G401 (cell line): ENCODE data around the gene PROZ. TPM values are rescaled to one million over a fixed set of nuclear protein-coding genes. Genes with fewer than 3 reads are reported as not detected.

Source experiments
- DNase-seq: peaks from one replicate; pipeline ENCODE4 v3.0.0-alpha.2; 2015; ENCODE audit warnings: low spot score
- in situ Hi-C: cut with HindIII; loops from 2 replicates; pipeline ENCODE4 v1.10.0; 2016; ENCODE audit warnings: low sequenced_read_pairs, mixed read lengths
- total RNA-seq: library from RNA; depleted of rRNA; stranded (reverse); fragments of >200 nt; shearing (Covaris generic); gene quantifications from 2 replicates; pipeline ENCODE4 v1.2.3, GENCODE V29; 2014; rRNA removed

The PROZ gene
- total RNA-seq, 1 experiment from 2014 or later, result not detected

DNA sequence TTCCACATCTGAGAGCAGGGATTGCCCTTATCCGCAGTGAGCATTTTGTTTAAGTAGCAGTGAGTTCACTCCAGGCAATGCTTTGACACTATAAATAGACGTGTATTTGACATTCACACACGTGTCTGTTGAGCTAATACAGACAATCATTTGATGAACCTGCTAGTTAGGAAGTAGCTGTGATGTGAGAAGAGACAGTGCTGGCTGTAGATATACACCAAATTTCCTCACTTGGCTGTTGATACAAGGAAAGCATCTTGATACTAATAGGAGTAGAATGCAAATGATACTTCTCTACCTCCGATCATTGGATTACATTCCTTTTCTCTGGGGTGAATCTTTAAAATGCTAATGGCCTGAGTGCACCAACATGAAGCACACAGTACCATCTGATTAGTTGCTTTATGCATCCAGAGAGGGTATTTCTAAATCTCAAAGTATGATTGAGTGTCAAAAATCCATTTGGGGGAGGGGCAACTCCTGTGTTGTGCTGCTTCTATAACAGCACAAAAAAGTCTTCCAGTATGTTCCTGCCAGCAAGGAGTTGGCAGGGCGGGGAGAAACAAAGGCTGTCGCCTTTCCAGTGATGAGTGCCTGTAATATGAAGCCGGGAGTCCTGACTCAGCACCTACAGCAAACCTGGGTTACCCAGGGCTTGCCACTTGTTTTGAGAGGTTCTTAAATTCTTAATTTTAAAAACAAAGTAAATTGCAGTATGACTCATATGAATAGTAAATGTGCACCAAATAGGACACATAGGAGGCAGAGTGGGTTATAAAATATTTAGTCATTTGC is 58.0 kb downstream of the PROZ start:
- in situ Hi-C loops, result no loop called here
- DNase-seq, result peak; percentile 60

DNA sequence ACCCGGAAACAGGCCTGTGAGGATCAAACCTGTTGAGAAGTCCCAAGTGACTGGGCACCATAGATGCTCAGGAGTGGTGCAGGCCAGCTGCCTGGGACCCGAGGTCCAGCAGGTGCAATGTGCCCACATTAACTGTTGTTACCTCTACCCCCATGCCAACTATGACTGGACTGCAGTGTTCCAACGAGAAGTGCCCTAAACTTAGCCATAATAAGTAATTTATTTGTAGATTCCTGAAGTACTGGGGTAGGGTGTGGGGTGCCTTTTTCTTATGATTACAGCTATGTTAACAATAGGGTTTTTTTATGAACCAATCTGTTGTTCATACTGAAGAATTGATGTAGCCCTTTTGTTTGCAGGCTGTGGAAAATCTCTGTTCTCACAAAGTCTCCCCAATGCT is 60.1 kb downstream of the PROZ start:
- no peak for DNase-seq
- in situ Hi-C loops, result no loop called here

DNA sequence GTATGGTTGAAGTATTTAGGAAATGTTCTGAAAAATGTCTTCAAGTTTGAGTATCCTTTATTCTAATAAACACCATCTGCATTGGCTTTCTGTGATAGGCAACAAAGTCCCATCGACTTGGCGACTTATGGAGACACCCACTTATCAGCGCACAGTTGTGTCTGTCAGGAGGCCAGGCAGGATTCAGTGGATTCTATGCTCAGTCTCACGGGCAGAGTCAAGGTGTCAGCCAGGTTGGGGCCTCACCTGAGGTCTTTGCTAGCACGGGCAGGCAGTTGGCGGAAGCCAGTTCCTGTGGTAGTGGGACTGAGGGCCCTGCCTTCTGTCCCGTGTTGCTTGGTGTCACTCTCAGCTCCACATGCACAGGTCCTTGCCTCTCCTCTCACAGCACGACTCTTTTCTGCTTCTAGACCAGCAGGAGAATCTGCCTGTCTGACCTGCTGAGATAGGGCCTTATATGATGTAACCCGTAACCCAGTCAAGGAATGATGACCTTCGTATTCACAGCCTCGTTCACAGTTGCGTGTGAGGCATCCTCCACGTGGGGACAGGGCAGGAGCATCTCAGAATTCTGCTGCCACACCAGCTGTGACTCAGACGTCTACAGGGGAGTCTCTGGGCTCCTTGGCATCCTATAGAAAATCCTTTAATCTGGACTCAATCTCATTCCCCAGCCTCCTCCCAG is 61.0 kb downstream of the PROZ start:
- in situ Hi-C loops, result no loop called here
- DNase-seq, result no peak

DNA sequence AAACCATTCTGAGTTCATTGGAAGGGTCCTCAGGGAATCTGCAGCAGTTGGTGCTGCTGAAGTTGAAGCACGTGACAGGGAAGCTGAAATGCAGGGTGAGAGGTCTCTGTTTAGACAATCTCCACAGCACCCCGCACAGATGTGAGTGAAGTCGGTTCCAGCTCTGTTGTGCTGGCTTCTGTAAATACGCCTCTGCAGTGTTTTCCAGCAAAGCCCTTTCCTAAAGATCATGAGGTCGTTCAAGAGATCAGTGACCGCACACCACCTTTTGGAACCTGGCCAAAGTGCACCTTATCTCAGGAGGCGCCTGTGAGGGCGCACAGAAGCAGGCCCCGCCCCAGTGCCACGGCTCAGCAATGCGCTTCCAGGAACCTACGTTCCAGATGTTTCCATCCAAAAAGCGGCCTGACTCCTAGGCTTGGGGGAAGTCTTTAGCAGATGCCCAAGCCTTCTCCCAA is 61.7 kb downstream of the PROZ start:
- in situ Hi-C loops, result no loop called here
- no peak for DNase-seq

DNA sequence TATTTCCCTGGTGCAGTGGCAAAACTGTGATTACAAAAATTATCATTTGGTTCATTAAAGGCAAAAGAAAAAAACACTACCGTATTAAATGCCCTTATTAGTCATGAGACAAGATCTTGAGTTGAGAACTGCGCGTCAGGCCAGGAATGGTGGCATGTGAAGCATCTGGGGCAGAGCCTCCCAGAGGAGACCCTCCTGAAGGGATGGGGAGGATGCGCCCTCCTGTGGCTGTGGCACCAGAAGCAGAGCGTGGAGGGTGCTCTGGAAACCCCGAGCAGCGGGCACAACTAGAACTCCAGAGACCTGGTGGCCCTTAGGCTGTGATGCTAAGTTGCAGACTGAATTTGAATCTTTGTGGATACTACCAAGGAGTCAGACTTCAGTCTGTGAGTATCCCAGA is 62.4 kb downstream of the PROZ start:
- no peak for DNase-seq
- in situ Hi-C loops, result no loop called here

Other genes with a start within 250 kb of the PROZ start
- 2.8 and 4.7 TPM in 2 replicates for gene MCF2L, start 189.4 kb upstream of the PROZ start, total RNA-seq
- gene F7, start 52.9 kb upstream of the PROZ start, total RNA-seq, result not detected in 2 replicates
- gene F10, start 35.8 kb upstream of the PROZ start, total RNA-seq, result not detected in 2 replicates
- gene PCID2, start 50.0 kb downstream of the PROZ start, total RNA-seq, result 89.6 and 103 TPM in 2 replicates
- 154 and 194 TPM in 2 replicates for gene CUL4A, start 51.0 kb downstream of the PROZ start, total RNA-seq
- 199 and 207 TPM in 2 replicates for gene LAMP1, start 138.6 kb downstream of the PROZ start, total RNA-seq
- 26.5 and 28.6 TPM in 2 replicates for gene GRTP1, start 205.5 kb downstream of the PROZ start, total RNA-seq